Measurements from ENCODE around the gene GPR32.

Gene GPR32

DNA sequence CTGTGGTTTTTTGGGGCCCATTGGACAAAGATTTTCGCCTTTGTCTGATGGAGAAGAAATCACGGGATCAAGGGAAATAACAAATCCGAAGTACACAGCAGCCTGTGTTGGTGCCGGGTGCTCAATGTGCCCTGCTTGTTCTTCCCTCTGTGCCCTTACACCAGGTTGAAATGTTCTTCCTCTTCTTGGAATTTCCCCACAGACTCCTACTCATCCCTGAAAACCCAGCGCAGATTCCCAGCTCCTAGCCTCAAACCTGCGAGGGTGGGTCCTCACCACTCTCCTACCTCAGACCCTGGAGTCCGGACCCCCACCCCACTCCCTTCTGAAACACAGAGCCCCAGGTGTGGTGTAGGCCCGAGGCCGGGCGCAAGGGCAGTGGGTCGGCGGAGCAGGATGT lies 15.1 kb downstream of the GPR32 start:
- DNase-seq = no peak

DNA sequence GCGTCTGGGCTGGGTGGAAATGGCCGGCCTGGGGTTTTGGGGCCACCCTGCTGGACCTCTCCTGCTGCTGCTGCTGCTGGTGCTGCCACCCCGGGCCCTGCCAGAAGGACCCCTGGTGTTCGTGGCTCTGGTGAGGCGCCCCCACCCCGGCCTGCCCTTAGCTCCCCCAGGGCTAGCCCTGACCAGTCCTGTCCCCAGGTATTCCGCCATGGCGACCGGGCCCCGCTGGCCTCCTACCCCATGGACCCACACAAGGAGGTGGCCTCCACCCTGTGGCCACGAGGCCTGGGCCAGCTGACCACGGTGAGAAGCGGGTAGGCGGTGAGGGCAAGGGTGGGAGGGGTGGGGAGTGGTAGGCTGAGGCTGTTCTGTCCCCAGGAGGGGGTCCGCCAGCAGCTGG lies 20.1 kb downstream of the GPR32 start, which contains the start of gene ACP4:
TSS of gene ACP4 (plus strand) at position 20 of the 400 bp plus-strand sequence. CDS start at position 20, 0 bp downstream.
- no peak for DNase-seq

GRCh38 chr19:50790922-50791467 lies 20.7 kb downstream of the GPR32 start:
- no peak for DNase-seq

DNA sequence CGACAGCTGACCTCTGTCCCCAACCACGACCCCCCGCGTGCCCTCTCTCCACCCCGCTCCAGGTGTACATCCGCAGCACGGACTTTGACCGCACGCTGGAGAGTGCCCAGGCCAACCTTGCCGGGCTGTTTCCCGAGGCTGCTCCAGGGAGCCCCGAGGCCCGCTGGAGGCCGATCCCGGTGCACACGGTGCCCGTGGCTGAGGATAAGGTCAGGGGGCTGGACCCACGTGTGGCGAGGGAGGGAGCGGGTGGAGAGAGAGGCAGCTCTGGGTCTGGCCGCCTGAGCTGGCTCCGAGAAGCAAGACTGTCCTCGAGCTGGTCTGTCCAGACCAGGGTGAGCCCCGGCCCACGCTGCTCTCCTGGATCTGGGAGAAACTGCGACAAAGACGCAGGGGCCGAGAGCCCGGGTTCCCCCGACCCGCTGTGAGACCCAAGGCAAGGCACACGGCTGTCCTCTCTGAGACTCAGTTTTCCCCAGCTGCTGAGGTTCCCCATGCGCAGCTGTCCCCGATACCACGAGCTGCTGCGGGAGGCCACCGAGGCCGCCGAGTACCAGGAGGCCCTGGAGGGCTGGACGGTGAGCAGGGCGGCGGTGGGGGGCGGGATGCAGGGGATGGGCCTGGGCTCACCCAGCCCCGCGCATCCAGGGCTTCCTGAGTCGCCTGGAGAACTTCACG lies 21.5 kb downstream of the GPR32 start:
- no peak for DNase-seq

DNA sequence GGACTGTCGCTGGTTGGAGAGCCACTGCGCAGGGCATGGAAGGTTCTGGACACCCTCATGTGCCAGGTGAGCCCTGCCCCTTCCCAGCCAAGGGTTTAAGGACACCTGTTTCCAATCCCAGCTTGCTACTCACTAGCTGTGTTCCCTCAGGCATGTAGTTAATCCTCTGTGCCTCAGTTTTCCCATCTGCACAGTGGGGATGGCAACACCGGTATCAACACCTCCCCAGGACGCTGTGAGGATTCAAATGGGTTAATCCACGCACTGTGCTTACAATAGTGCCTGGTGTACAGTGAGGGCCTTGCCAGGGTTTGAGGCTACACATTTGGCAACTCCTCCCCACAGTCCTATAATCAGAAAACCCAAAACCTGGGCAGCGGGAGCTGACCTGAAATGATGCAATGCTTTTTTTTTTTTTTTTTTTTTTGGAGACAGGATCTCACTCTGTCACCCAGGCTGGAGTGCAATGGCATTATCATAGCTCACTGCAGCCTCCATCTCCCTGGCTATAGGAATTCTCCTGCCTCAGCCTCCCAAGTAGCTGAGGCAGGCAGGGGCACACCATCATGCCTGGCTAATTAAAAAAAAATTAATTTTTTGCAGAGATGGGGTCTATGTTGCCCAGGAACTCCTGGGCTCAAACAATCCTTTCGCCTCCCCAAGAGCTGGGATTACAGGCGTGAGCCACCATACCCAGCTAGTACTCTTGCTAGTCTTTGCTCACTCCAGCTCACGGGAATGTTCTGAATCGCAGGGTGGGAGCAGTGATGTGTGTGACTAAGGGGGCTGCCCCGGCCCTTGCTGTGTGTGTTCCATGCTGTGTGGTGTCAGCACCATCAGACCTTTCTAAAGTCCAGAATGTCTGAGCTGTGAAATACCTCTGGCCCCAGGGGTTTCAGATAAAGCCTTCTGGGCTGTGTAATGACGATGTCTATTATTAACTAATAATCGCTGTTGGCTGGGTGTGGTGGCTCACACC lies 22.3 kb downstream of the GPR32 start:
- DNase-seq = no peak

DNA sequence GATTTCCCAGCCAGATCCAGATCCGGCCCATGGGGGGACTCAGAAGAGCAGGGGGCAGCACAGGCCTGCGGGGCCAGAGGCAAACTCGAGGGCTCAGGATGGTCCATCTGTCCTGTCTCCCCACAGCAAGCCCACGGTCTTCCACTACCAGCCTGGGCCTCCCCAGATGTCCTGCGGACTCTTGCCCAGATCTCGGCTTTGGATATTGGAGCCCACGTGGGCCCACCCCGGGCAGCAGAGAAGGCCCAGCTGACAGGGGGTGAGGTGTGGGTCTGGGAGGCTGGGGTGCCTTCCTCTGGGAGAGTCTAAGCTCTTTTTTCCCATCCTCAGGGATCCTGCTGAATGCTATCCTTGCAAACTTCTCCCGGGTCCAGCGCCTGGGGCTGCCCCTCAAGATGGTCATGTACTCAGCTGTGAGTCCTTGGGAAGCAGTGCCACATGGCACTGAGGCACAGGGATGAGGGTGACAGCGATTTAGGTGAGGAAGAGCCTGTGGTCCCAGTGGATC lies 23.3 kb downstream of the GPR32 start:
- no peak for DNase-seq

DNA sequence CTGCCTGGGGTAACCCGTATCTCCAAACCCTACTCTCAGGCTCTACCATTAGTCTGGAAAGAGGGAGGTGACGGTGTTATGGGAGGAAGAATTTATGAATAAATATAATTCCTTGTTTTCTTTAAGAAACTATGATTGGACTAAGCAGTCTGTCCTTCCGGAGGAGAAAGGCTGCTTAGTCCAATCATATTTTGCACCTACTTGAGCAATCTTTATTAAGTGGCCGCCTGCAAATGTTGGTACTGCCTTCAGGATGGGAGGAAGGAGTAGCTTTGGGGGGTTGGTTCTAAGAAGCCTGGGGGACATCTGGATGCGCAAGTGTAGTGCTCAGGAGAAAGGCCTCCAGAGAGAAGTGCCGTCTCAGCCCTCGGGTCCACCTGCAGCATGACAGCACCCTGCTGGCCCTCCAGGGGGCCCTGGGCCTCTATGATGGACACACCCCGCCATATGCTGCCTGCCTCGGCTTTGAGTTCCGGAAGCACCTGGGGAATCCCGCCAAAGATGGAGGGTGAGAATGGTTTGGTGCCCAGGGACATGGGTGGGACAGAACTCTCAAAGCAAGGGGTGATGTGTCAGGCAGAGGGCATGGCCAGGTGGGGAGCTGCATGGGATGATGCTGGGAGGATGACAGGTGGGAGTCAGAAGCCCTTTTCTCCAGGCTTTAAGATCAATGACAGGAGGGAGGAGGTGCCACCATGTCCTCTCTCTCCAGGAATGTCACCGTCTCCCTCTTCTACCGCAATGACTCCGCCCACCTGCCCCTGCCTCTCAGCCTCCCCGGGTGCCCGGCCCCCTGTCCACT lies 24.0 kb downstream of the GPR32 start:
- DNase-seq = no peak

DNA sequence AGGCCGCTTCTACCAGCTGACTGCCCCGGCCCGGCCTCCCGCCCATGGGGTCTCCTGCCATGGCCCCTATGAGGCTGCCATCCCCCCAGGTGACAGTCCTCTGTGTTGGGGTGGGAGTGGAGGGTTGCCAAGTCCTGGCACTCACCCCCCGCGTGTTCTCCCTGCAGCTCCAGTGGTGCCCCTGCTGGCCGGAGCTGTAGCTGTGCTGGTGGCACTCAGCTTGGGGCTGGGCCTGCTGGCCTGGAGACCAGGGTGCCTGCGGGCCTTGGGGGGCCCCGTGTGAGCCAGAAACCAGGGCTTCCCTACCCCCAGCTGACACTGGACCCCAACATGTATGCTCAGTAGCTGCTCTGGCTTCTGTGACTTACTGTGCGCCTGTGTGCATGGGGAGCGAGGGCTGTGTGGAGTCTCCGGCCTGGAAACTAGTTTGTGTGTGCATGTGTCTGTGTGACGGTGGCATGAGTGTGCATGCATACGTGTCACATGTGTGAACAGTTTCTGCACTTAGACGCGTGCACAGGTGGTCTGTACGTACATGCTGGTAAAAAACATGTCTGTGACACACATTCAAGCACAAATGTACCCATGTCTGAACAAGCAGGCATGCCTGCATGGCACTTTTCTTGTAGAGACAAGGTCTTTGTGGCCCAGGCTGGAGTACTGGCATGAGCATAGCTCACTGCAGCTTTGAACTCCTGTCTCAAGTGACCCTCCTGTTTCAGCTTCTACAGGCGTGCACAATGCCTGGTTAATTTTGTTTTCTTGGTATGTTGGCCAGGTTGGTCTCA lies 24.8 kb downstream of the GPR32 start:
- no peak for DNase-seq

DNA sequence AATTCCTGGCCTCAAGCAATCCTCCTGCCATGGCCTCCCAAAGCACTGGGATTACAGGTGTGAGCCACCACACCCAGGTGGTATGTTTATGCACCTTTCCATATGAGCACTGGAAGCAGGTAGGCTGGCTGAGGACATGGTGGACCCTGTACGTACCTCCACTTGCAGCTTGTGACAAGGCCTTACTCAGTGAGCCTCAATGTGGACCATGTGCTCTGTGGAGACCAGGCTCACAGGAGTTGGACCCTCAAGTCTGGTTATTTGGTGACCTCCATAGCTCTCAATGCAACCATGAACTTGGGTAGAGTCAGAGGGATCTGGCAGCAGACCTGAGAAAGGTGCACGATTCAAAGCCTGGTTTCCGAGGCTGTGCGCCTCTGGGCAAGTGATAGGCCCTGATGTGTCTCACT lies 25.4 kb downstream of the GPR32 start:
- DNase-seq = no peak

DNA sequence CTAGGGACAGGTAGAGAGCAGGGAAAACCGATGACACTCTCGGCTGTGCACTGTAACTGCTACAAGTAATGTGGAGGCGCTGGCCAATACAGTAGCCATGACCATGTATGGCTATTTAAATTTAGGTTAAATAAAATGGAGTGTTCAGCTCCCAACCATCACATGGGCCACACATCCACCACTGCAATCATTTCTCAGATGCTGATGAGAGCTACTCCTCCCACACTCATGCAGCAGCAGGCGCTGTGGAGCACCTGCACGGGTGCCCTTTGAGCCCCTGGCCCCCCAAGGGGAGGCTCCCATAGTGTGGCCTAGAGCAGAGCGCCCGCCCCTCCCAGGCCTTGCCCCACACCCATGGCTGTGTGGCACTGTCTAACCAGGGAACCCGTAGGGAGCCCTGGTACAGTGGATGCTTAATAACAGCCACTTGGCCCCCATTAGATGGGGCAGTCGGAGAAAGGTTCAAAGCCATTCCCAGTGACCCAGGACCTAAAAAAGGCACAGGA lies 25.9 kb downstream of the GPR32 start:
- DNase-seq = no peak

GRCh38 chr19:50796634-50797428 lies 26.6 kb downstream of the GPR32 start:
- DNase-seq = no peak

GRCh38 chr19:50797429-50797780 lies 27.1 kb downstream of the GPR32 start:
- DNase-seq = no peak

GRCh38 chr19:50797781-50798658 lies 27.8 kb downstream of the GPR32 start:
- no peak for DNase-seq

- no peak for DNase-seq
Measured at GRCh38 chr19:50798659-50799546, 28.6 kb downstream of the GPR32 start.

GRCh38 chr19:50799547-50799851 lies 29.2 kb downstream of the GPR32 start:
- DNase-seq = no peak

- DNase-seq = no peak
Measured at GRCh38 chr19:50801107-50801506, 30.8 kb downstream of the GPR32 start.

- no peak for DNase-seq
Measured at GRCh38 chr19:50803633-50804419, 33.6 kb downstream of the GPR32 start.
